Calu3 (cell line): ENCODE results near the gene TRIO. TPM values are rescaled to one million over a fixed set of nuclear protein-coding genes. Genes with fewer than 3 reads are reported as not detected.

ENCODE experiments used
- BruUV-seq: library from RNA; stranded (reverse); fragments of 400-500 nt; replicated peaks from 2 replicates; lab custom pipeline; 2021; lab: Mats Ljungman, UMichigan
- CTCF ChIA-PET: fragments of 300-600 bp; sonication (Branson Sonifier 250); formaldehyde crosslinking; loops from one replicate; lab custom pipeline; 2022; ENCODE audit warnings: antibody characterized with exemption; lab: Charles Lee
- DNase-seq: peaks from one replicate; pipeline ENCODE4 v3.0.0; 2022
- H3K27ac Mint-ChIP-seq: one replicate; pipeline ENCODE4 v1.8.0; 2022; ENCODE audit warnings: mixed read lengths; ENCODE audit not compliant: unreplicated experiment
- H3K27me3 Mint-ChIP-seq: one replicate; pipeline ENCODE4 v1.8.0; 2022; ENCODE audit warnings: mixed read lengths; ENCODE audit not compliant: unreplicated experiment
- H3K36me3 Mint-ChIP-seq: one replicate; pipeline ENCODE4 v1.8.0; 2022; ENCODE audit warnings: mild to moderate bottlenecking, moderate library complexity, mixed read lengths; ENCODE audit not compliant: insufficient read depth, unreplicated experiment
- H3K4me1 Mint-ChIP-seq: one replicate; pipeline ENCODE4 v1.8.0; 2022; ENCODE audit warnings: mild to moderate bottlenecking, low read depth, mixed read lengths; ENCODE audit not compliant: unreplicated experiment
- H3K4me3 Mint-ChIP-seq: one replicate; pipeline ENCODE4 v1.8.0; 2022; ENCODE audit warnings: mild to moderate bottlenecking, low read depth, moderate library complexity, mixed read lengths; ENCODE audit not compliant: unreplicated experiment
- H3K9me3 Mint-ChIP-seq: one replicate; pipeline ENCODE4 v1.8.0; 2022; ENCODE audit warnings: low read depth, mixed read lengths; ENCODE audit not compliant: unreplicated experiment
- CTCF ChIP-seq: fragments of 200-600 bp; IDR thresholded peaks from one replicate; pipeline ENCODE4 v1.8.0; 2022; ENCODE audit warnings: antibody characterized with exemption; ENCODE audit not compliant: unreplicated experiment
- intact Hi-C: fragments of 100-400 bp; cut with micrococcal nuclease; formaldehyde crosslinking; loops from one replicate; pipeline ENCODE4 v1.10.0; 2022; ENCODE audit not compliant: unreplicated experiment
- total RNA-seq: library from RNA; stranded (reverse); gene quantifications from 2 replicates; pipeline ENCODE4 v1.2.3, GENCODE V29; 2022

Gene TRIO
- total RNA-seq, 1 experiment from 2014 or later = 183 TPM

GRCh38 chr5:14239951-14240350 is 96.8 kb downstream of the TRIO start:
- H3K9me3 Mint-ChIP-seq = no peaks in the 10 kb centered on the region
- peaks cover 33% of the 10 kb centered on the region for H3K4me1 Mint-ChIP-seq
- H3K36me3 Mint-ChIP-seq = peaks cover 7% of the 10 kb centered on the region
- BruUV-seq = no TSS peak
- no peak for TF ChIP-seq CTCF
- no peak overlapping the region for H3K27ac Mint-ChIP-seq
- no peak for DNase-seq
- H3K27me3 Mint-ChIP-seq = no peaks in the 10 kb centered on the region
- CTCF ChIA-PET = no interaction called here
- no peak overlapping the region for H3K4me3 Mint-ChIP-seq
- intact Hi-C loops = no loop called here

GRCh38 chr5:14240359-14240758 is 97.2 kb downstream of the TRIO start:
- no peaks in the 10 kb centered on the region for H3K9me3 Mint-ChIP-seq
- CTCF ChIA-PET = no interaction called here
- no peak overlapping the region for H3K27ac Mint-ChIP-seq
- peaks cover 37% of the 10 kb centered on the region for H3K4me1 Mint-ChIP-seq
- H3K27me3 Mint-ChIP-seq = no peaks in the 10 kb centered on the region
- no peak for DNase-seq
- H3K36me3 Mint-ChIP-seq = peaks cover 7% of the 10 kb centered on the region
- H3K4me3 Mint-ChIP-seq = no peak overlapping the region
- no peak for TF ChIP-seq CTCF
- BruUV-seq = no TSS peak
- intact Hi-C loops = no loop called here

GRCh38 chr5:14241141-14241540 is 98.0 kb downstream of the TRIO start:
- CTCF ChIA-PET = no interaction called here
- Mint-ChIP-seq H3K4me1 (peaks cover 40% of the 10 kb centered on the region), H3K4me3 (no peak overlapping the region)

GRCh38 chr5:14242447-14242846 is 99.3 kb downstream of the TRIO start:
- intact Hi-C loops = no loop called here
- no peak overlapping the region for H3K27ac Mint-ChIP-seq
- H3K4me1 Mint-ChIP-seq = peaks cover 40% of the 10 kb centered on the region
- H3K4me3 Mint-ChIP-seq = no peak overlapping the region
- TF ChIP-seq CTCF = no peak
- H3K27me3 Mint-ChIP-seq = no peaks in the 10 kb centered on the region
- no peaks in the 10 kb centered on the region for H3K9me3 Mint-ChIP-seq
- no peak for DNase-seq
- peaks cover 7% of the 10 kb centered on the region for H3K36me3 Mint-ChIP-seq
- no TSS peak for BruUV-seq
- CTCF ChIA-PET = no interaction called here

More at GRCh38 chr5:14241141-14241540, 98.0 kb downstream of the TRIO start:
- no peak for DNase-seq
- Mint-ChIP-seq H3K36me3 (peaks cover 7% of the 10 kb centered on the region), H3K9me3 (no peaks in the 10 kb centered on the region), H3K27me3 (no peaks in the 10 kb centered on the region), H3K27ac (no peak overlapping the region)
- BruUV-seq = no TSS peak
- intact Hi-C loops = no loop called here
- no peak for TF ChIP-seq CTCF
